HepG2 (cell line): ENCODE results near the gene SRC. TPM values are rescaled to one million over a fixed set of nuclear protein-coding genes. Genes with fewer than 3 reads are reported as not detected.
A peak's percentile ranks its signal among the peaks of the same experiment; 100 is the strongest.

Experiments
- ADNP ChIP-seq: sonication (generic); formaldehyde crosslinking; IDR thresholded peaks from 2 replicates; pipeline ENCODE4 v1.4.0; 2020; ENCODE audit warnings: missing genetic modification reagents
- ARNTL ChIP-seq: sonication (generic); formaldehyde crosslinking; IDR thresholded peaks from 2 replicates; pipeline ENCODE4 v1.4.0; 2020; ENCODE audit warnings: mild to moderate bottlenecking, missing genetic modification reagents
- FOXP4 ChIP-seq: sonication (generic); formaldehyde crosslinking; IDR thresholded peaks from 2 replicates; pipeline ENCODE4 v1.4.0; 2020; ENCODE audit warnings: missing genetic modification reagents
- MIER2 ChIP-seq: IDR thresholded peaks from 2 replicates; pipeline ENCODE4 v1.6.1; 2016; ENCODE audit warnings: missing biosample characterization, missing genetic modification reagents
- MIXL1 ChIP-seq: IDR thresholded peaks from 2 replicates; pipeline ENCODE4 v1.6.1; 2016
- NFAT5 ChIP-seq: sonication (generic); formaldehyde crosslinking; IDR thresholded peaks from 2 replicates; pipeline ENCODE4 v1.4.0; 2020; ENCODE audit warnings: missing genetic modification reagents
- SMARCC2 ChIP-seq: fragments of 450-650 bp; IDR thresholded peaks from 2 replicates; pipeline ENCODE4 v1.6.1; 2017; ENCODE audit warnings: antibody characterized with exemption, mild to moderate bottlenecking
- THRA ChIP-seq: sonication (generic); formaldehyde crosslinking; IDR thresholded peaks from 2 replicates; pipeline ENCODE4 v1.4.0; 2020; ENCODE audit warnings: missing genetic modification reagents, borderline replicate concordance
- ZBTB40 ChIP-seq, 2 experiments: fragments of 450-650 bp in 1 of 2; sonication (generic) in 1 of 2; formaldehyde crosslinking in 1 of 2; IDR thresholded peaks; 2 replicates each; pipeline versions ENCODE4 v1.6.1 to v1.8.0; 2016 to 2022; ENCODE audit warnings: antibody characterized with exemption in 1 of 2, mild to moderate bottlenecking in 1 of 2, missing genetic modification reagents in 1 of 2
- ZNF335 ChIP-seq: sonication (generic); formaldehyde crosslinking; IDR thresholded peaks from 2 replicates; pipeline ENCODE4 v1.4.0; 2020; ENCODE audit warnings: missing genetic modification reagents
- ZNF577 ChIP-seq: sonication (generic); formaldehyde crosslinking; IDR thresholded peaks from 2 replicates; pipeline ENCODE4 v1.4.0; 2020; ENCODE audit warnings: mild to moderate bottlenecking, low read depth, missing genetic modification reagents, borderline replicate concordance
- polyA plus RNA-seq, 8 experiments: library from polyadenylated mRNA; depleted of rRNA in 3 of 8; stranded (reverse) in 7 of 8; unstranded in 1 of 8; fragments of >200 nt; fragmentation: Illumina TruSeq in 4 of 8; extraction: Trizol in 4 of 8; gene quantifications; 2 replicates each; pipeline versions ENCODE4 v1.2.1 to v1.2.3, GENCODE V29; 2011 to 2016; ENCODE audit warnings: low read depth in 4 of 8, missing spikeins in 1 of 8, mixed read lengths in 1 of 8; ENCODE audit not compliant: insufficient read depth in 1 of 8
- total RNA-seq, 5 experiments: library from RNA; depleted of rRNA; stranded (reverse); fragments of >200 nt; fragmentation: Illumina TruSeq; extraction: Trizol; gene quantifications; 2 replicates each; pipeline ENCODE4 v1.2.3, GENCODE V29; 2016; ENCODE audit warnings: low read depth in 1 of 5

The SRC gene
- total and polyA plus RNA-seq, 2 of the 13 experiments (the other 11 are each of a cell fraction or from before 2014, with no cell fraction given), result 54.7 to 192 TPM

GRCh38 chr20:37329481-37330165 is 16.3 kb upstream of the SRC start (continued):
- no peak for TF ChIP-seq ZBTB40 (IDR thresholded peaks at IDR 0.05)
- no peak for TF ChIP-seq ZBTB40 (CRISPR knock-in tag; IDR thresholded peaks at IDR 0.05)
- TF ChIP-seq ZNF335 (CRISPR knock-in tag), result no peak
- no peak for TF ChIP-seq NFAT5 (CRISPR knock-in tag)
- TF ChIP-seq ARNTL (CRISPR knock-in tag), result no peak
- no peak for TF ChIP-seq SMARCC2
- TF ChIP-seq ZNF577, result no peak
- no peak for TF ChIP-seq MIER2 (CRISPR knock-in tag)
- TF ChIP-seq FOXP4 (CRISPR knock-in tag), result no peak
- TF ChIP-seq MIXL1, result no peak
- 0 out of 2 replicates have a peak, but pooled peaks have one; percentile 60 for TF ChIP-seq ADNP (CRISPR knock-in tag)
- no peak for TF ChIP-seq THRA (CRISPR knock-in tag)
